Naive thymus-derived CD4-positive, alpha-beta T cell (primary cell): ENCODE data around the gene PEX7. TPM values are rescaled to one million over a fixed set of nuclear protein-coding genes. Genes with fewer than 3 reads are reported as not detected.

Source experiments
- ATAC-seq: fragments of 150-1000 bp; cut with Tn5 transposase; 2 replicates; pipeline ENCODE4 v1.10.0; 2021; ENCODE audit warnings: mild to moderate bottlenecking, moderate library complexity
- CTCF ChIA-PET: fragments of 350-600 bp; sonication (Branson Sonifier 250); formaldehyde crosslinking; loops from one replicate; lab custom pipeline; 2021; ENCODE audit warnings: antibody characterized with exemption; lab: Charles Lee
- POLR2A ChIA-PET: fragments of 350-600 bp; sonication (Branson Sonifier 250); formaldehyde crosslinking; loops from one replicate; lab custom pipeline; 2021; ENCODE audit warnings: antibody characterized with exemption, inconsistent platforms; lab: Charles Lee
- DNase-seq, 9 donors: peaks; one replicate each; pipeline versions ENCODE4 v3.0.0 to v3.0.0-alpha.2; 2020 to 2022; ENCODE audit warnings: mixed read lengths in 1 of 9
- H3K27ac ChIP-seq: one replicate; pipeline ENCODE4 v1.7.0; 2013; ENCODE audit warnings: mild to moderate bottlenecking, low read depth, low read length, moderate library complexity
- H3K27me3 ChIP-seq, 2 donors: one replicate each; pipeline ENCODE4 v1.7.0; 2013; ENCODE audit warnings: low read length in 2 of 2, mild to moderate bottlenecking in 2 of 2, moderate library complexity in 2 of 2; ENCODE audit not compliant: control insufficient read depth in 2 of 2, insufficient read depth in 2 of 2
- H3K36me3 ChIP-seq, 3 experiments: 1 replicate in 2 of 3; 2 replicates in 1 of 3; pipeline ENCODE4 v1.7.0; 2013; ENCODE audit warnings: low read length in 3 of 3, mild to moderate bottlenecking in 3 of 3, moderate library complexity in 1 of 3; ENCODE audit not compliant: insufficient read depth in 3 of 3, control insufficient read depth in 2 of 3
- H3K4me1 ChIP-seq, 2 donors: one replicate each; pipeline ENCODE4 v1.7.0; 2013; ENCODE audit warnings: low read length in 2 of 2, mild to moderate bottlenecking in 2 of 2, moderate library complexity in 1 of 2; ENCODE audit not compliant: control insufficient read depth in 2 of 2, insufficient read depth in 2 of 2
- H3K4me3 ChIP-seq: 2 replicates; pipeline ENCODE4 v1.7.0; 2013; ENCODE audit warnings: mild to moderate bottlenecking, low read length
- H3K9me3 ChIP-seq, 3 experiments: 1 replicate in 2 of 3; 2 replicates in 1 of 3; pipeline ENCODE4 v1.7.0; 2013; ENCODE audit warnings: low read length in 3 of 3; ENCODE audit not compliant: control insufficient read depth in 2 of 3
- H3K27ac Mint-ChIP-seq, 9 donors: one replicate each; pipeline ENCODE4 v1.8.0; 2020 to 2022; ENCODE audit warnings: mixed read lengths in 9 of 9, mild to moderate bottlenecking in 8 of 9, moderate library complexity in 5 of 9, inconsistent platforms in 2 of 9
- H3K27me3 Mint-ChIP-seq, 5 donors: one replicate each; pipeline ENCODE4 v1.8.0; 2021 to 2022; ENCODE audit warnings: mixed read lengths in 5 of 5, mild to moderate bottlenecking in 1 of 5
- H3K36me3 Mint-ChIP-seq, 5 donors: one replicate each; pipeline ENCODE4 v1.8.0; 2020 to 2022; ENCODE audit warnings: mixed read lengths in 5 of 5, mild to moderate bottlenecking in 3 of 5, inconsistent platforms in 1 of 5
- H3K4me1 Mint-ChIP-seq, 7 donors: one replicate each; pipeline ENCODE4 v1.8.0; 2020 to 2022; ENCODE audit warnings: mixed read lengths in 7 of 7, mild to moderate bottlenecking in 3 of 7, inconsistent platforms in 1 of 7
- H3K4me3 Mint-ChIP-seq, 10 donors: one replicate each; pipeline ENCODE4 v1.8.0; 2020 to 2022; ENCODE audit warnings: mild to moderate bottlenecking in 10 of 10, mixed read lengths in 10 of 10, moderate library complexity in 6 of 10, inconsistent platforms in 2 of 10
- H3K9me3 Mint-ChIP-seq, 11 donors: one replicate each; pipeline ENCODE4 v1.8.0; 2020 to 2022; ENCODE audit warnings: mixed read lengths in 11 of 11, mild to moderate bottlenecking in 4 of 11, inconsistent platforms in 1 of 11, moderate library complexity in 1 of 11
- intact Hi-C, 2 donors: fragments of 100-400 bp; cut with micrococcal nuclease; formaldehyde crosslinking; loops; one replicate each; pipeline ENCODE4 v1.15.1; 2023
- polyA plus RNA-seq, 2 donors: library from polyadenylated mRNA; unstranded; fragments of 300-500 nt; fragmentation: Illumina TruSeq; gene quantifications; one replicate each; pipeline ENCODE4 v1.2.3, GENCODE V29; 2021
- total RNA-seq, 6 experiments: library from RNA in 5 of 6; stranded (reverse) in 5 of 6; gene quantifications; 1 replicate in 5 of 6; 2 replicates in 1 of 6; pipeline ENCODE4 v1.2.3 and lab custom pipeline; 2021 to 2026

Gene PEX7
- total and polyA plus RNA-seq, 7 experiments from 2014 or later: 4.0 to 6.6 (median 5.6) TPM

- H3K27me3 ChIP-seq: peaks cover 7 to 14% of the 10 kb centered on the region in 2 donors
- DNase-seq (peak in 1 of 9 donors; percentile 27), ATAC-seq (peak; percentile 8)
- H3K27me3 Mint-ChIP-seq: peaks cover 49 to 77% (median 60%) of the 10 kb centered on the region in 5 donors
- H3K9me3 Mint-ChIP-seq: no peaks in the 10 kb centered on the region
- peak overlapping the region; percentile 13 for H3K4me3 ChIP-seq
- POLR2A ChIA-PET: no interaction called here
- no peak overlapping the region for H3K27ac Mint-ChIP-seq
- no peaks in the 10 kb centered on the region for H3K36me3 Mint-ChIP-seq
- no peak overlapping the region for H3K27ac ChIP-seq
- peaks cover 12 to 19% of the 10 kb centered on the region in 2 donors for H3K4me1 ChIP-seq
- intact Hi-C loops: loop anchor here in 1 of 2 donors (10.0 kb wide), 2 partner anchors 98 to 278 kb away; partner anchors contain the start of gene PEX7
- CTCF ChIA-PET: interaction anchor here (1.0 kb wide), 1 partner anchor 130 kb away, joined by 4 read pairs; the partner anchor contains the start of gene MAP3K5
- H3K36me3 ChIP-seq: no peaks in the 10 kb centered on the region
- peaks cover 16 to 31% (median 19%) of the 10 kb centered on the region in 7 donors for H3K4me1 Mint-ChIP-seq
- H3K4me3 Mint-ChIP-seq: peak overlapping the region; percentile 73 to 90 (median 81)
- H3K9me3 ChIP-seq: no peaks in the 10 kb centered on the region
Observed at GRCh38 chr6:136922685-136923006, 100.3 kb downstream of the PEX7 start.

GRCh38 chr6:136923116-136923953 is 100.9 kb downstream of the PEX7 start:
- no peaks in the 10 kb centered on the region for H3K9me3 ChIP-seq
- peak overlapping the region in 9 of 10 donors; percentile 60 to 90 (median 73) for H3K4me3 Mint-ChIP-seq
- no peaks in the 10 kb centered on the region for H3K9me3 Mint-ChIP-seq
- H3K27ac Mint-ChIP-seq: no peak overlapping the region
- intact Hi-C loops: loop anchor here in 1 of 2 donors (10.0 kb wide), 2 partner anchors 99 to 279 kb away; partner anchors contain the start of gene PEX7
- H3K27me3 Mint-ChIP-seq: peaks cover 49 to 76% (median 60%) of the 10 kb centered on the region in 5 donors
- peaks cover 12 to 19% of the 10 kb centered on the region in 2 donors for H3K4me1 ChIP-seq
- ATAC-seq (no peak), DNase-seq (peak in 1 of 9 donors; percentile 4)
- no peak overlapping the region for H3K4me3 ChIP-seq
- ChIA-PET CTCF (no interaction called here), POLR2A (no interaction called here)
- peaks cover 16 to 31% (median 19%) of the 10 kb centered on the region in 7 donors for H3K4me1 Mint-ChIP-seq
- H3K27ac ChIP-seq: no peak overlapping the region
- H3K36me3 ChIP-seq: no peaks in the 10 kb centered on the region
- peaks cover 7 to 14% of the 10 kb centered on the region in 2 donors for H3K27me3 ChIP-seq
- H3K36me3 Mint-ChIP-seq: no peaks in the 10 kb centered on the region

GRCh38 chr6:136923954-136924673 is 101.7 kb downstream of the PEX7 start:
- Histone ChIP-seq H3K4me3 (no peak overlapping the region), H3K36me3 (no peaks in the 10 kb centered on the region), H3K9me3 (no peaks in the 10 kb centered on the region), H3K27me3 (peaks cover 7 to 14% of the 10 kb centered on the region in 2 donors), H3K27ac (no peak overlapping the region), H3K4me1 (peaks cover 12 to 19% of the 10 kb centered on the region in 2 donors)
- ChIA-PET POLR2A (no interaction called here), CTCF (no interaction called here)
- intact Hi-C loops: loop anchor here in 1 of 2 donors (10.0 kb wide), 2 partner anchors 99 to 279 kb away; partner anchors contain the start of gene PEX7
- DNase-seq (no peak), ATAC-seq (no peak)
- Mint-ChIP-seq H3K4me1 (peaks cover 16 to 31% (median 19%) of the 10 kb centered on the region in 7 donors), H3K9me3 (no peaks in the 10 kb centered on the region), H3K27me3 (peaks cover 46 to 73% (median 56%) of the 10 kb centered on the region in 5 donors), H3K4me3 (peak overlapping the region; percentile 50 to 90 (median 72)), H3K27ac (no peak overlapping the region), H3K36me3 (no peaks in the 10 kb centered on the region)

- Histone ChIP-seq H3K4me1 (peaks cover 0 to 9% of the 10 kb centered on the region in 2 donors), H3K27me3 (peaks cover 0 to 5% of the 10 kb centered on the region in 2 donors), H3K36me3 (no peaks in the 10 kb centered on the region), H3K4me3 (no peak overlapping the region), H3K27ac (no peak overlapping the region), H3K9me3 (no peaks in the 10 kb centered on the region)
- no peak overlapping the region for H3K4me3 Mint-ChIP-seq
- intact Hi-C loops: loop anchor here in 1 of 2 donors (10.0 kb wide), 2 partner anchors 102 to 282 kb away; partner anchors contain the start of gene PEX7
- H3K36me3 Mint-ChIP-seq: no peaks in the 10 kb centered on the region
- DNase-seq (no peak), ATAC-seq (no peak)
- H3K4me1 Mint-ChIP-seq: peaks cover under 1 to 13% (median 8%) of the 10 kb centered on the region in 7 donors
- CTCF ChIA-PET: interaction anchor here (0.6 kb wide), 1 partner anchor 1208 kb away, joined by 3 read pairs; no protein-coding TSS in a partner anchor
- no peak overlapping the region for H3K27ac Mint-ChIP-seq
- H3K27me3 Mint-ChIP-seq: peaks cover 36 to 64% (median 49%) of the 10 kb centered on the region in 5 donors
- H3K9me3 Mint-ChIP-seq: no peaks in the 10 kb centered on the region
- POLR2A ChIA-PET: no interaction called here
Observed at GRCh38 chr6:136926383-136926782, 104.0 kb downstream of the PEX7 start.

GRCh38 chr6:136927292-136927691 is 104.9 kb downstream of the PEX7 start:
- Histone ChIP-seq H3K36me3 (no peaks in the 10 kb centered on the region), H3K4me3 (no peak overlapping the region), H3K27ac (no peak overlapping the region), H3K4me1 (peaks cover 0 to 4% of the 10 kb centered on the region in 2 donors), H3K9me3 (no peaks in the 10 kb centered on the region), H3K27me3 (no peaks in the 10 kb centered on the region)
- intact Hi-C loops: loop anchor here (1.0 to 10.0 kb wide), 5 partner anchors 102 to 319 kb away; partner anchors contain the start of gene PEX7 (in 2 of the 2)
- POLR2A ChIA-PET: no interaction called here
- Mint-ChIP-seq H3K4me1 (peaks cover 0 to 12% (median 6%) of the 10 kb centered on the region in 7 donors), H3K4me3 (no peak overlapping the region), H3K27ac (no peak overlapping the region), H3K36me3 (no peaks in the 10 kb centered on the region), H3K27me3 (peaks cover 36 to 65% (median 46%) of the 10 kb centered on the region in 5 donors), H3K9me3 (no peaks in the 10 kb centered on the region)
- DNase-seq: peak in 2 of 9 donors; percentile 10 to 18
- ATAC-seq: peak; percentile 38
- CTCF ChIA-PET: no interaction called here

DNA sequence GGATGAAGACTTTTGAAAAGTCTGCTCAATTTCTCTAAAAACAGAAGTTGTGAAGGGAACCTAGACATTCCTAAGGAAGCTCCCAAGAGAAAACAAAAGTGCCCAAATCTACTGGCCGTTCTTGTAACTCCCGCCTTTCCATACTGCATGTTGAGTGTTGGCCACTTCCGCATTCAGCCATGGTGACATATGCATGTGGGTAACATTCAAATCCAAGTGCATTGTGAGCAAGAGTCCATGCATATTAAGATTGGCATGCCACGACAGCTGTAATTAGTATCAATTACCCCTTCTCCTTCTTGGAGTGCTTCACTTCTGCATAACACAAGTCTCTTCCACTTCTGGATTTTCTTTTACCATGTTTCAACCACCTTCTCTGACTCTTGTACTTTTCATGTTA is 108.1 kb downstream of the PEX7 start:
- H3K36me3 ChIP-seq: no peaks in the 10 kb centered on the region
- no peak overlapping the region for H3K4me3 ChIP-seq
- H3K9me3 ChIP-seq: no peaks in the 10 kb centered on the region
- ChIA-PET CTCF (no interaction called here), POLR2A (interaction anchor here (0.8 kb wide), 1 partner anchor 11 kb away, joined by 3 read pairs; no protein-coding TSS in a partner anchor)
- Mint-ChIP-seq H3K27me3 (peaks cover 43 to 59% (median 54%) of the 10 kb centered on the region in 5 donors), H3K27ac (no peak overlapping the region), H3K9me3 (no peaks in the 10 kb centered on the region), H3K36me3 (no peaks in the 10 kb centered on the region), H3K4me1 (no peaks in the 10 kb centered on the region), H3K4me3 (no peak overlapping the region)
- no peaks in the 10 kb centered on the region for H3K27me3 ChIP-seq
- H3K27ac ChIP-seq: no peak overlapping the region
- H3K4me1 ChIP-seq: no peaks in the 10 kb centered on the region
- DNase-seq (no peak), ATAC-seq (no peak)
- intact Hi-C loops: no loop called here
